SU-DHL-6 (cell line): ENCODE measurements around the gene INO80E.

Experiments
- CTCF ChIP-seq: fragments of 200-600 bp; sonication (generic); IDR thresholded peaks from one replicate; pipeline ENCODE4 v1.5.1; 2017; ENCODE audit warnings: antibody characterized with exemption, mild to moderate bottlenecking, low read length, moderate library complexity; ENCODE audit not compliant: insufficient read depth, poor library complexity, severe bottlenecking
- EZH2phosphoT487 ChIP-seq: fragments of 200-600 bp; sonication (generic), shearing (Covaris generic); conservative IDR thresholded peaks from 2 replicates; pipeline ENCODE4 v1.6.1; 2018; ENCODE audit warnings: mild to moderate bottlenecking, antibody characterized with exemption, low read length, moderate library complexity, mixed read lengths

DNA sequence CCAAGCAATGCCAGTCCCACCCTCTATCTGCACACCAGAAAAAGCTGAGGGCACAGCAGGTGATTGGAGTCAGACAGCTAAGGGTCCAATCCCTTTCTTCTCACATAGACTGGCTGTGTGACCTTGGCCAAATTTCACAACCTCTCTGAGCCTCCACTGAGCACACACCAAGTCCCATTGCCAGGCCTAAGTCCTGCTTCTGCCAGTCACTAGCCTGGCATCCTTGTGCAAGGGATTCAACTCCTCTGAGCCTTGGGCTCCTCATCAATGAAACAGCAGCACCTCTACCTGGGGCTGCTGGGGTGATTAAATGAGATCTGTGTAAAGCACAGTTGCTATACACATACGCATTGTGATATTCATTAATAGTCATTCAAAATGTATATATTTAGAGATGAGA lies 50.5 kb downstream of the INO80E start:
- TF ChIP-seq CTCF: no peak
- no peak for TF ChIP-seq EZH2phosphoT487
